Adrenal gland (tissue), 12 donors: Measurements from ENCODE around the gene HDAC4. TPM values are rescaled to one million over a fixed set of nuclear protein-coding genes. Genes with fewer than 3 reads are reported as not detected.

ENCODE experiments used
- DNase-seq, 7 donors: peaks; one replicate each; pipeline ENCODE4 v3.0.0-alpha.2; 2019 to 2020
- H3K27ac ChIP-seq, 5 donors: fragments of 200-600 bp; sonication (generic) in 4 of 5; 1 replicate in 3 of 5; 2 replicates in 2 of 5; pipeline versions ENCODE4 v1.5.1 to v1.8.0; 2016 to 2020; ENCODE audit warnings: mild to moderate bottlenecking in 1 of 5
- H3K27me3 ChIP-seq: fragments of 200-600 bp; 2 replicates; pipeline ENCODE4 v1.8.0; 2021
- H3K36me3 ChIP-seq, 2 donors: fragments of 200-600 bp; replicated peaks in 1 of 2; 1 replicate in 1 of 2; 2 replicates in 1 of 2; pipeline versions ENCODE4 v1.5.1 to v1.8.0; 2018 to 2022
- H3K4me1 ChIP-seq, 2 donors: fragments of 200-600 bp; replicated peaks in 1 of 2; 1 replicate in 1 of 2; 2 replicates in 1 of 2; pipeline versions ENCODE4 v1.5.1 to v1.8.0; 2018 to 2021
- H3K4me3 ChIP-seq, 4 donors: fragments of 200-600 bp; sonication (generic) in 3 of 4; one replicate each; pipeline ENCODE4 v1.5.1; 2016 to 2018
- H3K9me3 ChIP-seq, 3 donors: fragments of 200-600 bp; sonication (generic) in 1 of 3; replicated peaks in 1 of 3; 1 replicate in 2 of 3; 2 replicates in 1 of 3; pipeline versions ENCODE4 v1.5.1 to v1.8.0; 2016 to 2021
- POLR2A ChIP-seq, 2 donors: fragments of 450-650 bp; IDR thresholded peaks; one replicate each; pipeline ENCODE4 v1.6.1; 2017; ENCODE audit warnings: antibody characterized with exemption in 2 of 2, mild to moderate bottlenecking in 2 of 2, moderate library complexity in 1 of 2
- WGBS, 4 donors: extraction: QIAGEN DNeasy Blood & Tissue Kit in 2 of 4; methylation state at CpG; one replicate each; pipeline versions ENCODE4 v1.1.5 to v1.1.7; 2013 to 2017; 5-methylcytosine and 5-hydroxymethylcytosine counted together
- intact Hi-C, 2 donors: fragments of 100-400 bp; cut with DNase I; formaldehyde crosslinking; loops; one replicate each; pipeline versions ENCODE4 v1.14.1 to v1.15.0; 2022 to 2023
- polyA plus RNA-seq, 3 donors: library from polyadenylated mRNA; stranded (reverse); fragments of 200-250 nt in 2 of 3; fragments of 350-450 nt in 1 of 3; fragmentation: Illumina TruSeq in 1 of 3; extraction: RNeasy Lipid Tissue Mini Kit (QIAGEN cat#74804) in 1 of 3; gene quantifications; one replicate each; pipeline ENCODE4 v1.2.3, GENCODE V29; 2013 to 2014
- total RNA-seq, 9 donors: library from RNA; depleted of rRNA in 4 of 9; stranded (reverse); fragments of >200 nt in 4 of 9; fragments of 120-200 nt in 1 of 9; fragmentation: NEBNext Ultra II Directional in 1 of 9; extraction: Animal tissue kit (Norgen Biotek cat#: 25700) in 1 of 9; gene quantifications; one replicate each; pipeline versions ENCODE4 v1.1.0 to v1.2.4, GENCODE V29; 2013 to 2023
- TF ChIP-seq, protein P1 (sequence below), 6 experiments: fragments of 450-650 bp in 4 of 6; fragments of 200-600 bp in 2 of 6; sonication (generic) in 1 of 6; IDR thresholded peaks; 1 replicate in 5 of 6; 2 replicates in 1 of 6; pipeline versions ENCODE4 v1.5.1 to v1.8.0; 2016 to 2021; ENCODE audit warnings: antibody characterized with exemption in 6 of 6, mild to moderate bottlenecking in 2 of 6, moderate library complexity in 1 of 6
- donor health status: healthy with polysubstance abuse.
- donor health status: Bipolar disorder and iron deficiency.
- donor health status: DM: yes; HTN: yes; CAD: no.
- donor health status: DM: no; HTN: no; CAD: no.
- donor health status: DM: no; HTN: no; CAD: no.
- donor health status: DM: yes; HTN: yes; CAD: no.

HDAC4 gene
- total and polyA plus RNA-seq, 12 donors: 8.3 to 88.9 (median 28.7) TPM

DNA sequence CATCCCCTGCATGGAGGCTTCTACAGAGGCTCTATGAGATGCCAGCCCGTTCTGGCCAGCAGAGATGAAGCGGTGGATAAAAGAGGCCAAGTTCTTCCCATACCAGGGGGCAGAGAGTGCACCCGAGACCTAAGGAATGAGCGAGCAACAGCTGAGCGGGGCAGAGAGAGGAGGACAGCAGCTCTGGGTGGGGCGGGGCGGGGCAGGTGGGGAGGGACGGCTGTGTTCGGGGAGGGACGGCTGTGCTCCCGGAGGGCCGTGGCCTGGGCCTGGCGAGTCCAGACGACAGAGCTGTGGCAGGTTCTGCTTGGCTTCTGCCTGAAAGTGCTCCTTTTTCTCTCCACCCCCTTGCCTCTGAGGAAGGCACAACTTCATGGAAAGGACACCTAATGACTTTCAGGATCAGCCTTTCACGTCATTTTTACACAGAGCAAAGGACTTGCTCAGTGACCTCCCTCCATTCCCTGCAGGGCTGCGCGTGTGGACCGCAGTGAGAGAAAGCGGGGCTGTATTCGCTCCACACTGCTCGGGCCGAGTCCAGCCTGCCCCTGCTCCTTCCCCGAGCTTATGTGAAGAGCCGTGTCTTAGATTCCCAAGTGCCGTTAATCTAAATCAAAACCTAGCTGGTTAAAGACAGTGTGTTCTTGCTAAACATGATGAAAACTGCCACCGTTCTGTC, 232.9 kb downstream of the HDAC4 start:
- peaks cover 0 to 3% of the 10 kb centered on the region in 2 donors for H3K4me1 ChIP-seq
- no peaks in the 10 kb centered on the region for H3K27me3 ChIP-seq
- intact Hi-C loops: no loop called here
- H3K4me3 ChIP-seq: no peak overlapping the region
- H3K36me3 ChIP-seq: peaks cover 0 to 8% of the 10 kb centered on the region in 2 donors
- H3K27ac ChIP-seq: no peak overlapping the region
- WGBS, 4 donors: 93 to 97% (median 96%) methylated on average over 26 of the region's 26 CpGs
- H3K9me3 ChIP-seq: peaks cover 0 to 17% (median 5%) of the 10 kb centered on the region in 3 donors
- TF ChIP-seq, protein P1, sequence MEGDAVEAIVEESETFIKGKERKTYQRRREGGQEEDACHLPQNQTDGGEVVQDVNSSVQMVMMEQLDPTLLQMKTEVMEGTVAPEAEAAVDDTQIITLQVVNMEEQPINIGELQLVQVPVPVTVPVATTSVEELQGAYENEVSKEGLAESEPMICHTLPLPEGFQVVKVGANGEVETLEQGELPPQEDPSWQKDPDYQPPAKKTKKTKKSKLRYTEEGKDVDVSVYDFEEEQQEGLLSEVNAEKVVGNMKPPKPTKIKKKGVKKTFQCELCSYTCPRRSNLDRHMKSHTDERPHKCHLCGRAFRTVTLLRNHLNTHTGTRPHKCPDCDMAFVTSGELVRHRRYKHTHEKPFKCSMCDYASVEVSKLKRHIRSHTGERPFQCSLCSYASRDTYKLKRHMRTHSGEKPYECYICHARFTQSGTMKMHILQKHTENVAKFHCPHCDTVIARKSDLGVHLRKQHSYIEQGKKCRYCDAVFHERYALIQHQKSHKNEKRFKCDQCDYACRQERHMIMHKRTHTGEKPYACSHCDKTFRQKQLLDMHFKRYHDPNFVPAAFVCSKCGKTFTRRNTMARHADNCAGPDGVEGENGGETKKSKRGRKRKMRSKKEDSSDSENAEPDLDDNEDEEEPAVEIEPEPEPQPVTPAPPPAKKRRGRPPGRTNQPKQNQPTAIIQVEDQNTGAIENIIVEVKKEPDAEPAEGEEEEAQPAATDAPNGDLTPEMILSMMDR (IDR thresholded peaks at IDR 0.05): no peak
- no peak for TF ChIP-seq POLR2A (IDR thresholded peaks at IDR 0.05)
- DNase-seq: peak in 5 of 7 donors; percentile 3 to 41 (median 9)

DNA sequence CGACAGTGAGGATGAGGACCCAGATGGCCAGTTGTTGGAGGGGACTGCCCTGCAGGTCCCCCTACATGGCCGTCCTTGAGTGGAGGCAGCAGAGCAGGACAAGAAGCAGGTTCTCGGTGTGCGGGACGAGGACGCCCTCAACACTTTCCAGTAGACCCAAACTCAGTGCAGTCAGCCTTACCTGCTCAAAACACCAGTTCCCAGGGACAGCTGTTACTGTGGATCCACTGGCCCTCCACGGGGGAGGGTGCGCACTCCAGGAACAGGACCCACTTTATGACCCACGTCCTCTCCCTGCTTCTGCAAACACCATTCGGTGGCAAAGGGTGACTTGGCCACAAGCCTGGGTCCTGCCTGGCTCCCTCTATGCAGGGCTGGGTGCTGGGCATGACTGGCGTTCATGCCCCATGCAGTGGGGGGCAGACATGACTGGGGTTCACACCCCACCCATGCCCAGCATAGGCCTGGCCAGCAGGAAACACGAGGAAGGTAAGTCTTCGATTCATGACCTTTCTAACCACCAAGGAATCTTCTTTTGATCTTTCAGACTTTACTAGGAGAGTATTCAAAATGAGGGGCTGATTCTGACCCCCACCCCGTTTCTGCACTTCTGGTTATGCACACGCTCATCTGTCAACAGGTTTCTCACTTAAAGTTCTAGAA, 233.7 kb downstream of the HDAC4 start:
- intact Hi-C loops: no loop called here

DNA sequence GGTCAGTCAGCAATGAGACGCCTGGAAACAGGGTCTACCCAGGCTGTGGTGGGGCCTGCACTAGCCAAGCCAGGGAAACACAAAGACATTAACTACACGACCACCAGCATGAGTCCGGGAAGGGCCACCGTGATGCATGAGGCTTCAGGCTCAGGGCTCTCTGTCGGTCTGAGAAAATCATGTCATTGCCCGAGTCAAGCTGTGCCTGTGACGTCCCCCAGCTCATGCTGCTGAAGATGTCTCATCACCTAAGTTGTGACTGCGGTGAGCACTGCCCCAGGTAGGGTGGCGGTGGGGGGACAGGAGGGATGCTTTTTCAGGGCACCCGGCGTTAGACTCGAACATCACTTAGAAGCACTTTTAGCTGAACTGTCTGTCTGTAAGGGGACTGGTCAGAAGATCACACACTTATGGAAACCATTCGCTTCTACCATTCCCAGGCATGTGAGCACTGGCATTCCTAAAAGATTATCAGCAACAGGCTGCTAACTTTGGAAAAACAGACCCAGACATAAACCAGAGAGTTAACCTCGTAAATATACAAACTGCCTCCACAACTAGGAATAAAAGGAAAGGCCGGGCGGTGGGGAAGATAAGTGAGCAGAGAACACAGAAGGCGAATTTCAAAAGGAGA, 234.5 kb downstream of the HDAC4 start:
- no peak for TF ChIP-seq POLR2A (IDR thresholded peaks at IDR 0.05)
- TF ChIP-seq, protein P1 (IDR thresholded peaks at IDR 0.05): no peak
- peaks cover 0 to 8% of the 10 kb centered on the region in 2 donors for H3K36me3 ChIP-seq
- peaks cover 0 to 3% of the 10 kb centered on the region in 2 donors for H3K4me1 ChIP-seq

More for the DNA sequence above, 233.7 kb downstream of the HDAC4 start:
- peak in 5 of 7 donors; percentile 4 to 34 (median 7) for DNase-seq
- H3K9me3 ChIP-seq: peaks cover 0 to 15% (median 5%) of the 10 kb centered on the region in 3 donors
- no peak for TF ChIP-seq POLR2A (IDR thresholded peaks at IDR 0.05)
- TF ChIP-seq, protein P1 (IDR thresholded peaks at IDR 0.05): no peak
- no peaks in the 10 kb centered on the region for H3K27me3 ChIP-seq
- H3K36me3 ChIP-seq: peaks cover 0 to 8% of the 10 kb centered on the region in 2 donors
- 91 to 95% (median 93%) methylated on average over 8 to 15 of the region's 15 CpGs for WGBS, 4 donors
- H3K4me1 ChIP-seq: peaks cover 0 to 3% of the 10 kb centered on the region in 2 donors
- H3K4me3 ChIP-seq: no peak overlapping the region
- no peak overlapping the region for H3K27ac ChIP-seq

DNA sequence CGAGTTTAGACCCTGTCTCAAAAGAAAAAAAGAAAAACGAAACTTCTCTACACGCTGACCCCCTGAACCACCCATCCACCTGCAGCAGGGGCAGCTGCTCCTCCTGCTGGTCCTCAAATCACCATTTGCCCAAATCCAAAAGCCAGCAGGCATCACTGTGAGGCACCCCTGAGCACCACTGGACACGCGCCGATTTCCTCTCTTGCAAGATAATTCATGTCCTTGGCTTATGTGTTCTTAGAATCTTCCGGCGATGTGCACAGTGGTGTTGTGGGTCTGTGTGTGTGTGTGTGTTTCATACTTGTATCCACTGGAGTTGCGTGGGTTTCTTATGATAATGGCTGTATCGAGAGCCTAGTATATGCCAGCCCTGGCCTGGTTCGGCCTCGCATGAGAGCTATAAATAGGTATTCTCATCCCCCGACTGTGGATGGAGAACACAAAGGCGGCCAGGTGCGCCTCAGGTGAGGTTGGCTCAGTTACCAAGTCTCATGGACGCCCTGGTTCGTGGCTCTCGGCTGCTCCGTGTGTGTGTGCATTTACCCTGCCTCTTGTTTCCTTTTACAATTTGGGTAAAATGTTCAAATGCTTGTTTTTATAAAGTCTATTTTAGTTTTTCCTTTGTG, 235.5 kb downstream of the HDAC4 start:
- no peaks in the 10 kb centered on the region for H3K9me3 ChIP-seq
- peak in 3 of 7 donors; percentile 3 to 44 (median 10) for DNase-seq
- no peak overlapping the region for H3K4me3 ChIP-seq
- no peak overlapping the region for H3K27ac ChIP-seq
- peaks cover 0 to 3% of the 10 kb centered on the region in 2 donors for H3K4me1 ChIP-seq
- 92 to 97% (median 96%) methylated on average over 18 to 19 of the region's 19 CpGs for WGBS, 4 donors
- H3K36me3 ChIP-seq: peaks cover 0 to 13% of the 10 kb centered on the region in 2 donors
- H3K27me3 ChIP-seq: no peaks in the 10 kb centered on the region
- intact Hi-C loops: no loop called here
- TF ChIP-seq, protein P1 (IDR thresholded peaks at IDR 0.05): no peak
- no peak for TF ChIP-seq POLR2A (IDR thresholded peaks at IDR 0.05)

More for the DNA sequence above, 234.5 kb downstream of the HDAC4 start:
- WGBS, 4 donors: 86 to 92% (median 90%) methylated on average over 17 of the region's 17 CpGs
- H3K4me3 ChIP-seq: no peak overlapping the region
- H3K27ac ChIP-seq: no peak overlapping the region
- peaks cover 0 to 7% (median 1%) of the 10 kb centered on the region in 3 donors for H3K9me3 ChIP-seq
- intact Hi-C loops: no loop called here
- DNase-seq: peak in 3 of 7 donors; percentile 1 to 48 (median 11)
- H3K27me3 ChIP-seq: no peaks in the 10 kb centered on the region
